HEK293 (cell line): Measurements from ENCODE around the gene LDLRAD2.
"Not testable (repeated sequence)": the region's sequence is repeated elsewhere in the genome, so short reads cannot be mapped to it uniquely, and the experiment has no call there.

Experiments used
- CTCF ChIA-PET: fragments of 350-600 bp; formaldehyde crosslinking; extraction: SDS; loops from one replicate; lab custom pipeline; 2021; ENCODE audit warnings: antibody characterized with exemption; lab: Yijun Ruan, JAX
- POLR2A ChIA-PET: fragments of 300-600 bp; formaldehyde crosslinking; extraction: SDS; loops from one replicate; lab custom pipeline; 2020; ENCODE audit warnings: antibody characterized with exemption, inconsistent platforms; lab: Yijun Ruan, JAX
- H3K27ac ChIP-seq: fragments of 200-500 bp; sonication (Bioruptor generic); 2 replicates; pipeline ENCODE4 v1.5.1; 2014; ENCODE audit warnings: low read depth, low read length, control low read depth, inconsistent platforms; ENCODE audit errors: extremely low read depth
- H3K36me3 ChIP-seq, 2 experiments: fragments of 200-500 bp in 1 of 2; sonication (Bioruptor generic) in 1 of 2; 1 replicate in 1 of 2; 2 replicates in 1 of 2; pipeline ENCODE4 v1.5.1; 2014 to 2017; ENCODE audit warnings: inconsistent platforms in 2 of 2, low read length in 2 of 2; ENCODE audit not compliant: control insufficient read depth in 2 of 2, insufficient read depth in 1 of 2
- H3K4me1 ChIP-seq: fragments of 200-500 bp; sonication (Bioruptor generic); 2 replicates; pipeline ENCODE4 v1.5.1; 2014; ENCODE audit warnings: mild to moderate bottlenecking, low read length, inconsistent platforms; ENCODE audit not compliant: control insufficient read depth, insufficient read depth
- H3K4me3 ChIP-seq: 2 replicates; pipeline ENCODE4 v1.5.1; 2011; ENCODE audit warnings: low read depth, mild to moderate bottlenecking, control low read depth, low read length, moderate library complexity
- H3K9me3 ChIP-seq: fragments of 200-500 bp; sonication (Bioruptor generic); 2 replicates; pipeline ENCODE4 v1.5.1; 2014; ENCODE audit warnings: low read depth, low read length, inconsistent platforms; ENCODE audit not compliant: control insufficient read depth, insufficient read depth
- GLI4 ChIP-seq: fragments of 450-650 bp; formaldehyde crosslinking; IDR thresholded peaks from 2 replicates; pipeline ENCODE4 v1.5.1; 2016; ENCODE audit warnings: missing biosample characterization, missing genetic modification characterization
- IKZF3 ChIP-seq: fragments of 450-650 bp; IDR thresholded peaks from 2 replicates; pipeline ENCODE4 v1.5.0; 2018; ENCODE audit warnings: missing biosample characterization, mild to moderate bottlenecking, missing genetic modification characterization, moderate library complexity
- MEIS1 ChIP-seq: sonication (generic); formaldehyde crosslinking; IDR thresholded peaks from 2 replicates; pipeline ENCODE4 v1.8.1; 2022; ENCODE audit warnings: missing genetic modification reagents, mild to moderate bottlenecking, borderline replicate concordance
- MYNN ChIP-seq: fragments of 450-650 bp; formaldehyde crosslinking; IDR thresholded peaks from 2 replicates; pipeline ENCODE4 v1.5.1; 2016; ENCODE audit warnings: missing biosample characterization, missing genetic modification characterization, borderline replicate concordance
- YY2 ChIP-seq: fragments of 450-650 bp; formaldehyde crosslinking; IDR thresholded peaks from 2 replicates; pipeline ENCODE4 v1.5.1; 2016; ENCODE audit warnings: missing biosample characterization, missing genetic modification characterization
- ZFP37 ChIP-seq: fragments of 450-650 bp; formaldehyde crosslinking; IDR thresholded peaks from 2 replicates; pipeline ENCODE4 v1.5.1; 2016; ENCODE audit warnings: missing biosample characterization, missing genetic modification characterization
- ZNF155 ChIP-seq: fragments of 450-650 bp; formaldehyde crosslinking; IDR thresholded peaks from 2 replicates; pipeline ENCODE4 v1.5.1; 2016; ENCODE audit warnings: missing biosample characterization, missing genetic modification characterization
- ZNF157 ChIP-seq: fragments of 450-650 bp; formaldehyde crosslinking; IDR thresholded peaks from 2 replicates; pipeline ENCODE4 v1.5.1; 2016; ENCODE audit warnings: missing biosample characterization, missing genetic modification characterization
- ZNF169 ChIP-seq: fragments of 450-650 bp; formaldehyde crosslinking; IDR thresholded peaks from 2 replicates; pipeline ENCODE4 v1.5.1; 2016; ENCODE audit warnings: missing biosample characterization, missing genetic modification characterization
- ZNF335 ChIP-seq: fragments of 450-650 bp; formaldehyde crosslinking; conservative IDR thresholded peaks from 2 replicates; pipeline ENCODE4 v1.5.1; 2016; ENCODE audit warnings: missing biosample characterization, missing genetic modification characterization
- ZNF394 ChIP-seq: fragments of 450-650 bp; formaldehyde crosslinking; IDR thresholded peaks from 2 replicates; pipeline ENCODE4 v1.5.1; 2016; ENCODE audit warnings: missing biosample characterization, missing genetic modification characterization, mild to moderate bottlenecking, moderate library complexity, borderline replicate concordance
- ZNF600 ChIP-seq: fragments of 450-650 bp; formaldehyde crosslinking; IDR thresholded peaks from 2 replicates; pipeline ENCODE4 v1.5.1; 2016; ENCODE audit warnings: missing biosample characterization, missing genetic modification characterization
- ZNF610 ChIP-seq: fragments of 450-650 bp; formaldehyde crosslinking; IDR thresholded peaks from 2 replicates; pipeline ENCODE4 v1.5.1; 2016; ENCODE audit warnings: missing biosample characterization, missing genetic modification characterization, borderline replicate concordance
- ZSCAN16 ChIP-seq: fragments of 450-650 bp; formaldehyde crosslinking; IDR thresholded peaks from 2 replicates; pipeline ENCODE4 v1.5.1; 2016; ENCODE audit warnings: missing biosample characterization, missing genetic modification characterization
- TF ChIP-seq, protein P1 (sequence below): fragments of 450-650 bp; formaldehyde crosslinking; IDR thresholded peaks from 2 replicates; pipeline ENCODE4 v1.5.1; 2017; ENCODE audit warnings: missing biosample characterization, missing genetic modification characterization
- TF ChIP-seq, protein P2 (sequence below): fragments of 450-650 bp; formaldehyde crosslinking; conservative IDR thresholded peaks from 2 replicates; pipeline ENCODE4 v1.5.1; 2016; ENCODE audit warnings: low read depth, missing biosample characterization, missing genetic modification characterization
- TF ChIP-seq, protein P3 (sequence below): fragments of 450-650 bp; formaldehyde crosslinking; IDR thresholded peaks from 2 replicates; pipeline ENCODE4 v1.5.1; 2016; ENCODE audit warnings: missing biosample characterization, missing genetic modification characterization
- TF ChIP-seq, protein P4 (sequence below): fragments of 450-650 bp; formaldehyde crosslinking; IDR thresholded peaks from 2 replicates; pipeline ENCODE4 v1.5.1; 2016; ENCODE audit warnings: missing biosample characterization, missing genetic modification characterization
- TF ChIP-seq, protein P5 (sequence below): fragments of 450-650 bp; formaldehyde crosslinking; IDR thresholded peaks from 2 replicates; pipeline ENCODE4 v1.5.1; 2016; ENCODE audit warnings: missing biosample characterization, missing genetic modification characterization

The LDLRAD2 gene

DNA sequence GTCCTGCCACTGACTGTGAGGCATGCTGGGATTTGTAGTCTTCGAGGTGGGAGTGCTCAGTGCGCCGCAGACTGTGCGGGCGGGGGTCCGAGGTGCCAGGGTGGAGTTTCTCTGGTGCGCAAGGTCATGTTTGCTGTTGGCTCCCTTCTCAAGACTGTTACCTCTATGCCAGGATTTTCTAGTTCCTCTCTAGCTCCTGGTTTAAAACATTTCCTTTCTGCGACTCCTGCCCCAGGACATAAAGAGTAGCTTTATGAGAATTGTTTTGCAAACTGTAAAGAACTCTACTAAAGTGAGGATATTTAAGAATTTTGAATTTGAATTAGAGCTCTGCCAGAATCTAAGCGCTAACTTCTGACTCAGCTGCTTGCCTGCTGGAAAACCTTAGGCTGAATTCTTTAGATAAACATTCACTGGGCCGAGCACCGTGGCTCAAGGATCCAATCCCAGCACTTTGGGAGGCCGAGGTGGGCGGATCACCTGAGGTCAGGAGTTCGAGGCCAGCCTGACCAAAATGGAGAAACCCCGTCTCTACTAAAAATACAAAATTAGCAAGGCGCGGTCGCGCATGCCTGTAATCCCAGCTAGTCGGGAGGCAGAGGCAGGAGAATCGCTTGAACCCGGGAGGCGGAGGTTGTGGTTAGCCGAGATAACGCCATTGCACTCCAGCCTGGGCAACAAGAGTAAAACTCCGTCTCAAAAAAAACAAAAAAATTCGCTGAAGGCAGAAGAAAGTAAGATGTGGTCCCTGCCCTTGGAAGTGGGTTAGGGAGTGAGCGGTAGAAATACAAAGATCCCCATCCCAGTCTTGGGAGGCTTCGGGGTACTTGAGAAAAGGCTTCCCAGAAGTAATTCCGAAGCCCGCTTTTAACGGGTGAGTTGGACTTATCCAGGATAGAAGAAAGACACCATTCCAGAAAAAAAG is 28.1 kb upstream of the LDLRAD2 start (continued):
- TF ChIP-seq, protein P1, sequence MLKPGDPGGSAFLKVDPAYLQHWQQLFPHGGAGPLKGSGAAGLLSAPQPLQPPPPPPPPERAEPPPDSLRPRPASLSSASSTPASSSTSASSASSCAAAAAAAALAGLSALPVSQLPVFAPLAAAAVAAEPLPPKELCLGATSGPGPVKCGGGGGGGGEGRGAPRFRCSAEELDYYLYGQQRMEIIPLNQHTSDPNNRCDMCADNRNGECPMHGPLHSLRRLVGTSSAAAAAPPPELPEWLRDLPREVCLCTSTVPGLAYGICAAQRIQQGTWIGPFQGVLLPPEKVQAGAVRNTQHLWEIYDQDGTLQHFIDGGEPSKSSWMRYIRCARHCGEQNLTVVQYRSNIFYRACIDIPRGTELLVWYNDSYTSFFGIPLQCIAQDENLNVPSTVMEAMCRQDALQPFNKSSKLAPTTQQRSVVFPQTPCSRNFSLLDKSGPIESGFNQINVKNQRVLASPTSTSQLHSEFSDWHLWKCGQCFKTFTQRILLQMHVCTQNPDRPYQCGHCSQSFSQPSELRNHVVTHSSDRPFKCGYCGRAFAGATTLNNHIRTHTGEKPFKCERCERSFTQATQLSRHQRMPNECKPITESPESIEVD (tag by site-specific recombination) = no peak
- TF ChIP-seq YY2 (tag by site-specific recombination) (peak; percentile 78; the same call in 1 of the 2 replicates), MEIS1 (CRISPR knock-in tag) (no peak)
- TF ChIP-seq, protein P2, sequence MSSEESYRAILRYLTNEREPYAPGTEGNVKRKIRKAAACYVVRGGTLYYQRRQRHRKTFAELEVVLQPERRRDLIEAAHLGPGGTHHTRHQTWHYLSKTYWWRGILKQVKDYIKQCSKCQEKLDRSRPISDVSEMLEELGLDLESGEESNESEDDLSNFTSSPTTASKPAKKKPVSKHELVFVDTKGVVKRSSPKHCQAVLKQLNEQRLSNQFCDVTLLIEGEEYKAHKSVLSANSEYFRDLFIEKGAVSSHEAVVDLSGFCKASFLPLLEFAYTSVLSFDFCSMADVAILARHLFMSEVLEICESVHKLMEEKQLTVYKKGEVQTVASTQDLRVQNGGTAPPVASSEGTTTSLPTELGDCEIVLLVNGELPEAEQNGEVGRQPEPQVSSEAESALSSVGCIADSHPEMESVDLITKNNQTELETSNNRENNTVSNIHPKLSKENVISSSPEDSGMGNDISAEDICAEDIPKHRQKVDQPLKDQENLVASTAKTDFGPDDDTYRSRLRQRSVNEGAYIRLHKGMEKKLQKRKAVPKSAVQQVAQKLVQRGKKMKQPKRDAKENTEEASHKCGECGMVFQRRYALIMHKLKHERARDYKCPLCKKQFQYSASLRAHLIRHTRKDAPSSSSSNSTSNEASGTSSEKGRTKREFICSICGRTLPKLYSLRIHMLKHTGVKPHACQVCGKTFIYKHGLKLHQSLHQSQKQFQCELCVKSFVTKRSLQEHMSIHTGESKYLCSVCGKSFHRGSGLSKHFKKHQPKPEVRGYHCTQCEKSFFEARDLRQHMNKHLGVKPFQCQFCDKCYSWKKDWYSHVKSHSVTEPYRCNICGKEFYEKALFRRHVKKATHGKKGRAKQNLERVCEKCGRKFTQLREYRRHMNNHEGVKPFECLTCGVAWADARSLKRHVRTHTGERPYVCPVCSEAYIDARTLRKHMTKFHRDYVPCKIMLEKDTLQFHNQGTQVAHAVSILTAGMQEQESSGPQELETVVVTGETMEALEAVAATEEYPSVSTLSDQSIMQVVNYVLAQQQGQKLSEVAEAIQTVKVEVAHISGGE = 0 out of 2 replicates have a peak, but pooled peaks have one; percentile 7

DNA sequence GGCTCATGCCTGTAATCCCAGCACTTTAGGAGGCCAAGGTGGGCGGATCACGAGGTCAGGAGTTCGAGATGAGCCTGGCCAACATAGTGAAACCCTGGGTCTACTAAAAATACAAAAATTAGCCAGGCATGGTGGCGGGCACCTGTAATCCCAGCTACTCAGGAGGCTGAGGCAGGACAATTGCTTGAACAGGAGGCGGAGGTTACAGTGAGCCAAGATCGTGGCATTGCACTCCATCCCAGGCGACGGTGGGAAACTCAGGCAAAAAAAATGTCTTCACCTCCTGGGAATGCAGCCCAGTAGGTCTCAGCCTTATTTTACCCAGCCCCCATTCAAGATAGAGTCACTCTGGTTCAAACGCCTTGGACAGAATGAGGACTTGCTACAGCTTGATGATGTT is 26.3 kb upstream of the LDLRAD2 start:
- POLR2A ChIA-PET, H3K4me1 ChIP-seq, H3K36me3 ChIP-seq, CTCF ChIA-PET, H3K9me3 ChIP-seq, H3K27ac ChIP-seq, H3K4me3 ChIP-seq: not testable (repeated sequence)
- 0 out of 2 replicates have a peak, but pooled peaks have one; percentile 30 for TF ChIP-seq ZNF335

DNA sequence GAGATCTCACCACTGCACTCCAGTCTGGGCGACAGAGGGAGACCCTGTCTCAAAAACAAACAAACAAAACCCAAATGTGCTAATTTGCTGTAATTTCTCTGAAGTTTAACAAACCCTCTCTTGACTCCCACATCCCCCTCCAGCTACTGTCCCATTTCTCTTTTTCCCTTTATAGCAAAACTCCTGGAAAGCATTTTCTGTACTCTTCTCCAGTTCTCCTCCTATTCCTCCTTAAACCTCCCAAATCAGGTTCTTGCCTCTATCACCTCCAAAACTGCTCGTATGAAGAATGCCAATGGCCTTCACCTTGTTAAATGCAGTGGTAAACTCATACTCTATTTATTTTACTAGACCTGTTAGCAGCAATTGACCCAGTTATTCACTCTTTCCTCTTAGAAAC is 25.4 kb upstream of the LDLRAD2 start:
- H3K4me1 ChIP-seq = no peaks in the 10 kb centered on the region
- H3K36me3 ChIP-seq = no peaks in the 10 kb centered on the region
- H3K27ac ChIP-seq = no peak overlapping the region
- no peak overlapping the region for H3K4me3 ChIP-seq
- no peaks in the 10 kb centered on the region for H3K9me3 ChIP-seq
- POLR2A ChIA-PET = no interaction called here
- CTCF ChIA-PET = no interaction called here
- no peak for TF ChIP-seq ZNF610 (tag by site-specific recombination)
- no peak for TF ChIP-seq ZFP37 (tag by site-specific recombination)
- no peak for TF ChIP-seq ZNF335
- no peak for TF ChIP-seq ZNF394 (tag by site-specific recombination)
- TF ChIP-seq, protein P3, sequence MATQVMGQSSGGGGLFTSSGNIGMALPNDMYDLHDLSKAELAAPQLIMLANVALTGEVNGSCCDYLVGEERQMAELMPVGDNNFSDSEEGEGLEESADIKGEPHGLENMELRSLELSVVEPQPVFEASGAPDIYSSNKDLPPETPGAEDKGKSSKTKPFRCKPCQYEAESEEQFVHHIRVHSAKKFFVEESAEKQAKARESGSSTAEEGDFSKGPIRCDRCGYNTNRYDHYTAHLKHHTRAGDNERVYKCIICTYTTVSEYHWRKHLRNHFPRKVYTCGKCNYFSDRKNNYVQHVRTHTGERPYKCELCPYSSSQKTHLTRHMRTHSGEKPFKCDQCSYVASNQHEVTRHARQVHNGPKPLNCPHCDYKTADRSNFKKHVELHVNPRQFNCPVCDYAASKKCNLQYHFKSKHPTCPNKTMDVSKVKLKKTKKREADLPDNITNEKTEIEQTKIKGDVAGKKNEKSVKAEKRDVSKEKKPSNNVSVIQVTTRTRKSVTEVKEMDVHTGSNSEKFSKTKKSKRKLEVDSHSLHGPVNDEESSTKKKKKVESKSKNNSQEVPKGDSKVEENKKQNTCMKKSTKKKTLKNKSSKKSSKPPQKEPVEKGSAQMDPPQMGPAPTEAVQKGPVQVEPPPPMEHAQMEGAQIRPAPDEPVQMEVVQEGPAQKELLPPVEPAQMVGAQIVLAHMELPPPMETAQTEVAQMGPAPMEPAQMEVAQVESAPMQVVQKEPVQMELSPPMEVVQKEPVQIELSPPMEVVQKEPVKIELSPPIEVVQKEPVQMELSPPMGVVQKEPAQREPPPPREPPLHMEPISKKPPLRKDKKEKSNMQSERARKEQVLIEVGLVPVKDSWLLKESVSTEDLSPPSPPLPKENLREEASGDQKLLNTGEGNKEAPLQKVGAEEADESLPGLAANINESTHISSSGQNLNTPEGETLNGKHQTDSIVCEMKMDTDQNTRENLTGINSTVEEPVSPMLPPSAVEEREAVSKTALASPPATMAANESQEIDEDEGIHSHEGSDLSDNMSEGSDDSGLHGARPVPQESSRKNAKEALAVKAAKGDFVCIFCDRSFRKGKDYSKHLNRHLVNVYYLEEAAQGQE = no peak
- no peak for TF ChIP-seq IKZF3
- no peak for TF ChIP-seq GLI4
- TF ChIP-seq, protein P4, sequence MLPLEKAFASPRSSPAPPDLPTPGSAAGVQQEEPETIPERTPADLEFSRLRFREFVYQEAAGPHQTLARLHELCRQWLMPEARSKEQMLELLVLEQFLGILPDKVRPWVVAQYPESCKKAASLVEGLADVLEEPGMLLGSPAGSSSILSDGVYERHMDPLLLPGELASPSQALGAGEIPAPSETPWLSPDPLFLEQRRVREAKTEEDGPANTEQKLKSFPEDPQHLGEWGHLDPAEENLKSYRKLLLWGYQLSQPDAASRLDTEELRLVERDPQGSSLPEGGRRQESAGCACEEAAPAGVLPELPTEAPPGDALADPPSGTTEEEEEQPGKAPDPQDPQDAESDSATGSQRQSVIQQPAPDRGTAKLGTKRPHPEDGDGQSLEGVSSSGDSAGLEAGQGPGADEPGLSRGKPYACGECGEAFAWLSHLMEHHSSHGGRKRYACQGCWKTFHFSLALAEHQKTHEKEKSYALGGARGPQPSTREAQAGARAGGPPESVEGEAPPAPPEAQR (tag by site-specific recombination) = no peak
- TF ChIP-seq ZNF600 (tag by site-specific recombination) = no peak
- no peak for TF ChIP-seq ZNF169
- no peak for TF ChIP-seq ZNF155 (tag by site-specific recombination)
- no peak for TF ChIP-seq MYNN (tag by site-specific recombination)
- TF ChIP-seq, protein P5, sequence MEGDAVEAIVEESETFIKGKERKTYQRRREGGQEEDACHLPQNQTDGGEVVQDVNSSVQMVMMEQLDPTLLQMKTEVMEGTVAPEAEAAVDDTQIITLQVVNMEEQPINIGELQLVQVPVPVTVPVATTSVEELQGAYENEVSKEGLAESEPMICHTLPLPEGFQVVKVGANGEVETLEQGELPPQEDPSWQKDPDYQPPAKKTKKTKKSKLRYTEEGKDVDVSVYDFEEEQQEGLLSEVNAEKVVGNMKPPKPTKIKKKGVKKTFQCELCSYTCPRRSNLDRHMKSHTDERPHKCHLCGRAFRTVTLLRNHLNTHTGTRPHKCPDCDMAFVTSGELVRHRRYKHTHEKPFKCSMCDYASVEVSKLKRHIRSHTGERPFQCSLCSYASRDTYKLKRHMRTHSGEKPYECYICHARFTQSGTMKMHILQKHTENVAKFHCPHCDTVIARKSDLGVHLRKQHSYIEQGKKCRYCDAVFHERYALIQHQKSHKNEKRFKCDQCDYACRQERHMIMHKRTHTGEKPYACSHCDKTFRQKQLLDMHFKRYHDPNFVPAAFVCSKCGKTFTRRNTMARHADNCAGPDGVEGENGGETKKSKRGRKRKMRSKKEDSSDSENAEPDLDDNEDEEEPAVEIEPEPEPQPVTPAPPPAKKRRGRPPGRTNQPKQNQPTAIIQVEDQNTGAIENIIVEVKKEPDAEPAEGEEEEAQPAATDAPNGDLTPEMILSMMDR (tag by site-specific recombination) = no peak
- TF ChIP-seq ZSCAN16 (tag by site-specific recombination) = no peak
- TF ChIP-seq ZNF157 = no peak
